Gastrocnemius medialis (tissue), 4 donors: ENCODE results near the gene POU5F2.

ENCODE experiments used
- CTCF ChIP-seq, 5 experiments: fragments of 450-650 bp in 3 of 5; fragments of 200-600 bp in 2 of 5; sonication (generic) in 2 of 5; IDR thresholded peaks in 4 of 5; conservative IDR thresholded peaks in 1 of 5; 1 replicate in 4 of 5; 2 replicates in 1 of 5; pipeline ENCODE4 v1.5.1; 2016 to 2019; ENCODE audit warnings: antibody characterized with exemption in 5 of 5, mild to moderate bottlenecking in 3 of 5, moderate library complexity in 3 of 5
- POLR2A ChIP-seq, 2 donors: fragments of 450-650 bp; IDR thresholded peaks; one replicate each; pipeline ENCODE4 v1.6.1; 2017; ENCODE audit warnings: antibody characterized with exemption in 2 of 2, mild to moderate bottlenecking in 2 of 2, moderate library complexity in 2 of 2

- TF ChIP-seq CTCF (IDR thresholded peaks at IDR 0.05 in 4 of 5, conservative IDR thresholded peaks at IDR 0.05 in 1 of 5) (no peak), POLR2A (IDR thresholded peaks at IDR 0.05) (no peak)
Observed at GRCh38 chr5:93726595-93726994, 14.8 kb downstream of the POU5F2 start.
